Fibroblast of the conjunctiva (primary cell): Measurements from ENCODE around the gene DNAI1.
A peak's percentile ranks its signal among the peaks of the same experiment; 100 is the strongest.
"Not testable (repeated sequence)": the region's sequence is repeated elsewhere in the genome, so short reads cannot be mapped to it uniquely, and the experiment has no call there.

ENCODE experiments used
- DNase-seq: peaks from one replicate; pipeline ENCODE4 v3.0.0-alpha.2; 2010; ENCODE audit warnings: low read depth

Gene DNAI1

DNA sequence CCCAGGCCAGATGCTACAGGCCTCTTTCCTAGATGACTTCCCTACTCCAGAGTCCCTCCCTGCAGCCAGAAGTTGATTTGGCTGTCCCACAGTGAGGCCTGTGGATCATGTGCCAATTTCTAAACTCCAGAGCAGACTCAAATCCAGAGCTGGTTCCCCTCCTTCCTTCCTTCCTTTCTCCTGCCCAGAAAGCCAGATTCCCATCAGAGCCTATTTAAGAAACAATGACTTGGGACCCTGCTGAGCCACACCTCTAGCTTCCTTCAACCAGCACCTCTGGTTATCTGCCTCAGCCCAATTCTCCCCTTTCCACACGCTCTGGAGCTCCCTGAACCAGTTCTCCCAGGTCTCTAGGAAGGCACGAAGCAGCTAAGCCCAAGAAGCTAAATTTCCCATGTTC, 7.5 kb upstream of the DNAI1 start:
- no peak for DNase-seq

DNA sequence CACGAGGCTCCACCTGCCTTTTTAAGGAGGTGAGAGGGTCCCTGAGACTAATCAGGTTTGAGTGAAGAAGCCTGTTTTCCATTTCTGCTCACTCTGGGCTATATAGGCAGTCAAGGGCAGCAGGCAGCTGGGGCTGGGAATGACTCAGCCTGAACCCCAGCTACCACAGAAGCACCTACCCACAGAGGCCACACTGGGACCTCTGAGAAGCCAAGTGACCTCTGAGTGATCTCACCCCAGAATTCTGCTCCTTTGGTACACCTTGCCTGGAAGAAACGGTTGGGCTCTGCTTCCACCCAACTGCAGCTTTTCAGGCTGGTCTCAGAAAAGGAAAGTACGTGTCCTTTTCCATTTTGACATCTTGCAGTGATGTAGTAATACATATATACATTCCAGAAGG, 7.1 kb upstream of the DNAI1 start:
- no peak for DNase-seq

DNA sequence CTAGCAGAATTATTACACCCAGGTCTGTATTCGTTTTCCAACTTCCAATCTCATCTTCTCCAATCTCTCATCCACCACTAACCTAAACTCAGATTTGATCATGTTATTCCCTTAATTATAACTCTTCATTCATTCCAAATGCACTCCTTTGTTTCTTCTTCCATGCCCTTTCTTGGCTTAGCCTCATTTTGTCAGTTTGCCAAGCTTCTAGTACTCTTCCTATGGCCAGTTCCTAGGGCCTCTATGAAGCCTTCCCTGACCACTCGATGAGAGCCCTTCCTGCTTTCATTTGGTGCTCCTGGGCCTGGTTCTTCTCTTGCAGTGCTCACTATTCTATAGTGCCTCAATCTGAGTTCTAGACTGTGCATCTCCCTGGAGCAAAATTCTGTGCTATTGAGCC, 6.0 kb upstream of the DNAI1 start:
- no peak for DNase-seq

DNA sequence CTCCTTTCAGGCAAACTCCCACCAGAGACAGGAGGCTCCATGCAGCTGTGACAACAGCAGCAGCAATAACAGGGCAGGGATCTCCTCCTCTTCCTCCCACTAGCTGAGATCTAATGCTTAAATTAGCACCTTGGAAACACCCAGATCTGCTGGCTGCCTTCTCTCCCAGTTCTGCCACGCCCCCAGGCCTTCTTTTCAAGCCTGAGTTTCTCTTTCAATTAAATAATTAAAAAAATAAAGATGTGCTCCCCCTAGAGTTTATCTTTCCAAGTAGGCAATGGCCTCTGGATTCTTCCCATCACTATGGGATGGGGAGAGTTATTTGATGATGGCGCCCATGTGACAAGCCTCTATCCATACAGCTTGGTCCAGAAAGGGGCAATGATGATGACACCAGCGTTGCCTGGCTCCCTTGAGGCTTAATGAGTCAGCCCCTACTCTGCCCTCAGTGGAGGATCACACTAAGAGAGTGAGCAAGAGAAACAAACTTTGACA, 4.0 kb upstream of the DNAI1 start:
- peak; percentile 71 for DNase-seq

DNA sequence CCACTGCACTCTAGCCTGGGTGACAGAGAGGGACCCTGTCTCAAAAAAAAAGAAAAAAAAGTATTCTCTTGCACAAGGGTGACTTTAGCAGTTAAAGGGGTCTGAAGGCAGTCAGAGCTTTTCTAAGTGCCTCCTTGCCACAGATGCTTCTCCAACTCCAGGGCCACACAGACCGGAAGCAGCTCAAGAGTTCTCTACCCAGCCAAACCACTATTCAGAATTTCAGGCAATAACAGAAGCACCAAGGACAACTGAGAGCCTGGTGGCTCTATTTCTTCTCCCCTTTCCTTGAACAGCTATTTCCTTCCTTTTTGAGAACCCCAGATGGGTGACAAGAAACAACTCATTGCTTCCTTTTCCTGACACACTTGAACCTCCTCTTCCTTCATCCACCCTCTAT, 2.5 kb upstream of the DNAI1 start:
- DNase-seq, result no peak

DNA sequence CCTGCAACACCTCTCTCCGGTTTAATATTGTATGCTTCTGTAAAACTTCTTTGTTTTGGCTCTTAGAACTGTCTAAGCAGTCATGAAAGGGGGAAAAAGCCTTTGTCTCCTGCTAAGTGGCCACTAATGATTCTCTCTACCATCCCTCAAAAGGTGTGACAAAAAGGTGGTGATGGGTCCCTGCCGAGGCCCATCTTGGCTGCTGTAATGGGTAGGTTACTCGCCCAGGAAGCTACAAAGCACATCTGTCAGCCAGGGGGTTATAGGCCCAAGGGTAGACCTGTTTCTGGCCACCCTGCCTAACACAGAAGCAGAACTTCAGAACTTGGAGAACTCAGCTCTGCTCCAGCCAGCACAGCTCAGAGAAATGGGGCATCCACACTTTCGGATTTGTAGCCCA, 1.9 kb upstream of the DNAI1 start:
- no peak for DNase-seq

DNA sequence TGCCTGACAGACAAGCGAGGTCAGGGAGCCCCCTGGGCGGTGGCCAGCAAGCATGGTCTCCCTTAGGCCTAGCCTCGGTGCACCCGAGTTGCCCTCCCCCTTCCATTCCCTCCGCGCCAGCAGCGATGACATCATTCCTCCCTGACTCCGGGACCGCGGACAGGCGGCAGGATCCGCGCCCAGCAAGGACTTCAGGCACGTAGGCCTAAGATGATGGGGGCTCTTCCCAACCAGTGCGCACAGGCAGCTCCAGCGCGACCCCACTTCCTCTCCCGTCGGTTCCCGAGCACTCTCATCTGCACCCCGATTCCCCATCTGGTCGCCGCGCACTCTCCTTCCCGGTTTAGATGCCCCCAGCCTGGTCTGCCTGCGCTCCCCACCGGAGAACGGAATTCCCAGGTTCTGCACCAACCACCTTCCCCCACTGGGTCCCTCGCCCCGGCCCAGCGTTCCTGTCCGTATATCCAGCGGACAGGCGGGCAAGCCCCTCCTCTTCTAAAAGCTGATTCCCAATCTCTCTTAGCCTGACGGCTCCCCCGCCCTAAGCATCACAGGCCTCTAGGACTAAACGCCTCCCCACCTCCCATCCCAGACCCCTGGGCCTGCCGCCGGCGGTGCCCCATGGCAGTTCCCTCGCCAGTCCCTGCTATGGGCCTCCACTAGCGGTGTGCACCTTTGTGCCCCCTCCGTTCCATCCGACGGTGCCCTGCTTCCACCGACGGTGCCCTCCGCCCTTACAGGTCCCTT, 1.2 kb upstream of the DNAI1 start:
- DNase-seq, result peak; percentile 20

DNA sequence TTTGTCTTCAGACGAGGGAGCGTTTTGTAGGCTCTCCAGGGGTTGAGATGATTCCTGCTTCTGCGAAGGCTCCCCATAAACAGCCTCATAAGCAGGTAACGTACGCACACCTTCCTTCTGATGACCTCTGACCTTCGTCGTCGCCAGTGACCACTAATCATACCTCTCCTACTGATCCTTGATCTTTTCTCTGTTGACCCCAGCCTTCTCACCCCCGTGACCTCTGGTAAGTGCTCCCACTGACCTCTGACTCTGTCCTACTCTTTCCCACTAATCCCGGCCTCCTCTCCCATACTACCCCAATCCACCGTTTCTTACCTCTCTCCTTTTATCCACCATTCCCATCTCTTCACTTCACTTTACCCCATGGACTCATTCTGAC, 345 bp downstream of the DNAI1 start:
- DNase-seq, result no peak

DNA sequence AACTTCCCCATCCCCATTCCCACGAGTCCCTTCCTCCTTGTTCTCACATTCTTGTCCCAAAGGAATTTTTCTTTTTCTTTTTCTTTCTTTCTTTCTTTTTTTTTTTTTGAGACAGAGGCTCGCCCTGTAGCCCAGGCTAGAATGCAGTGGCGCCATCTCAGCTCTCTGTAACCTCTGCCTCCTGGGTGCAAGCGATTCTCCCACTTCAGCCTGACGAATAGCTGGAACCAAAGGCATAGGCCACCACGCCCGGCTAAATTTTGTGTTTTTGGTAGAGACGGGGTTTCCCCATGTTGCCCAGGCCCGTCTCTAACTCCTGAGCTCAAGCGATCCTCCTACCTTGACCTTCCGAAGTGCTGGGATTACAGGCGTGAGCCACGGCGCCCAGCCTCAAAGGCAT, 751 bp downstream of the DNAI1 start:
- DNase-seq, result no peak

DNA sequence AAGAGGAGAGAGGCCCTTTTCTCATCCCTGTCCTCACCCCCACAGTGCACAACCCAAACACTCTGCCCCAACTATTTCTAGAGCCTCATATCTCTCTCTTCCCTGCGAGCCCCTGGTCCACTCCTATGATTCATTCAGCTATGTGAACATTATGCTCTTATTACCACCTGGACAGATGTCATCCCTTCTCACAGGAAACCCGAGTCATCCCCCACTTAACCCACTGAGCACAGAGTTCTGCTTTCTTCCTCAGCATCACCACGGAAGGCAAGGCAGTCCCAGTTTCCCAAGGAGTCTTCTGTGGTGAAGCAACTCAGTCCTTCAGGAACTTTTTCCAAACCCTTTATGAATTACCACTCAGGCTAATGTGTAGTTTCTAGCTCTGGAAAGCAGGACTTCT, 1.3 kb downstream of the DNAI1 start:
- DNase-seq, result no peak

DNA sequence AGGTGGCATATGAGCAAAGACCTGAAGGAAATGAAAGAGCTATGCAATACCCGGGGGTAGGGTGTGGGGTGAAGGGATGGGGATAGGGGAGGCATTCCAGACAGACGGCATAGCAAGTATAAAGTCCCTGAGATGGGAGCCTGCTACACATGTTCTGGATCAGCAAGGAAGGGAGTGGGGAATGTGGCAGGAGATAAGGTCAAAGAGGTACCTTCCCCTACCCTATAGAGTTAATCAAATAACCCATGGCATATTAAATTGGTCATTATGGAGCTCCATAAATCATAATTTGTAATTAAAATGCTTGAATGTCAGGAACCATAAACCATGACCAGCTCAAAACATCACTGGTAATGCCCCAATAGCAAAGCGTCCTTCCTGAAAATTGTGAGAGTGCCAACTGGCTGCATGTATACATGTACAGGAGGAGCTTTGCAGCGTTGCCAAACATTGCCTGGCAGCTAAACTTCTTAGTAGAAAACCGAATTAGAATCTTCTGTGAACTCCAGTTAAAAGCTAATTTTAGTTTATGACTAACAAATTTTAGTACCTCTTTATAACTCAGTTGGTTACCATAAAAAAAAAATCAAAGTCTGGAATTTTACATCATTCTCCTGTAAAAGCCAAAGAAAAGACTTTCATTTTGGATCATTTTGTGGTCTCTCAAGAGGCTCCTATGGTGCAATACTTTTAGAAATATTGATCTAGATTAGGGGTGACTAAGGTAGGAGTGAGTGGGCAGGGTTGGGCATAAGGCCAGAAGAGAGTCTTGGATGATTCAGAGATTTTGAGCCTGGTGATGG, 4.7 kb downstream of the DNAI1 start:
- DNase-seq, result peak; percentile 26

DNA sequence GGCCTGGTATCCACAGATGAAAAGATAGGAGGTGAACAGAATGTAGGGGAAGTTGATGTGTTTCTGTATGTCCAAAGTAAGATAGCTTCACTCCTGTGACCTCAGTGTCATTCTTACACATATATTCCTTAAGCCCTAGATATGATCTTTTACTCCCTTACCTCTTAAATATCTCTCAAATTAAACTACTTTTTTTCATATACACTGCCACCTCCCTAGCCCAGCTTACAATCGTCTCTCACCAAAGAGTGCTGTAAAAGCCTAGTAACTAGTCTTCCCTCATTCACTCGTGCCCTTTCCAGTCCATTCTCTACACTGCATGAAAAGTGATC, 5.3 kb downstream of the DNAI1 start:
- DNase-seq, result no peak

DNA sequence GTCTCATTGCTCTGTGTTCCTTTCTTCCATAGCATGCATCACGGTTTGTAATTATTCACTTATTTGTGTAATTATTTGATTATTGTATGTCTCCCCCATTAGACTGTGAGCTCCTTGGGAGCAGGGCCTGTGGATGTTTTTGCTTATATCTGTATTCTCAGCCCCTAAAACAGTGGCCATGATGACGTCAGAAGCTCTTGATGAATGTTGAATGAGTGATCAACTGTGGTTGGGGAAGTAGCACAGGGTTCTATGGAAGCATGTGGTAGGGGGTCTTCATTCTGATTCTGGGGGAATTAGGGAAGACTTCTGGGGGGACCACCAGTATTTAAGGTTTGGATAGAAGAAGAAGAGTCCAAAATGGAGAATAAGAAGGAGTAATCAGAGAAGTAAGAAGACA, 6.0 kb downstream of the DNAI1 start:
- DNase-seq, result no peak

DNA sequence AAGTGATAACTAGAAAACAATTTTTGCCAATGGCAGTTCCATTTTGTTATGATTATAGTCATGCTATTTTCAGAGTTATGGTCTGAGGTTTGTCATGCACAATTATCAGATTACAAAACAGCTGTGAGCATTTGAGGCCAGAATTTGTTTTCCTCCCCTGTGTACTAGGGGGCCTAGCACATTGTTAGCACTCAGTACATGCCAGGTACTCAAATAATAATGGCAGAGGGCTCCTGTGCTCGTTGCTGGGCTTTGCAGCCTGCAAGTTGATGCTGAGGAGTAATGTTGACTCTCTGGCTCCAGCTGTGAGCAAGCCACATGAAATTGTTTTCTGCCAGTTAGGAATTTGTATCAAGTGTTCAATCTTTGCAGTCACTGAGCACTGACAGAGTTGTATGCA, 6.9 kb downstream of the DNAI1 start:
- DNase-seq, result no peak

DNA sequence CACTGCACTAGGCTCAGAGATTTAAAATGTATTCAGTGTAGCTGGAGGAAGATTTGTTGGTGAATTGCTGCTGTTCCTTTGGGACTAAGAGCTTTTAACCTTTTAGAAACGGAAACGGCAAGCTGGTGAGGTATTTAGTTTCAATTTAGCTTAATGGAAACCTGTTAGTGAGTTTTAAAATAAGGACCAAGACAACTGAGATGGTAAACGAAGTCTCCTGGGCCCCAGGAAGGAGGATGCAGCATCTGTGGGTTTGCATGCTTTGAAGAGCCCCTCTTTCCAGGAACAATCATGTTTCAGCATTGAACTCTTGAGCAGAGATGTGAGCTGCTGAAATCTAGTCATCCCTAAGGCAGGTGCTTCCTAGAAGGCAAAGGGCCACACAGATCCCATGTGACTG, 16.5 kb downstream of the DNAI1 start:
- DNase-seq, result no peak

DNA sequence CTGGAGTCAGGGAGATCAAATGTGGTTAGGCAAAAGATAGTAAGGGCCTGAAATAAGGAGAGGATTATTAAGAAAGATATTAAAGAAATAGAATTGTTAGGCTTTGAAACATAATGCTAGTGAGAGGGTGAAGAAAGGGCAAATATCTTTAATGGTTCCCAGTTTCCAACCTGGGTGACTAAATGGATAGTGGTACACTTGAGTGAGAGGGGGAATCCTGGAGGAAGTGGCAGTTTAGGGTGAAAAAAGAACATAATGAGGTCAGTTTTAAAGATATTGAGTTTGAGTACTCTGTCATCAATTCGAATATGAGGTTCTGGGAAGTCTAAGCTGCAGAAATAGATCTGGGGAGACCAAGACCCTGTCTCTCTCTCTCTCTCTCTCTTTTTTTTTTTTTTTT, 18.9 kb downstream of the DNAI1 start:
- no peak for DNase-seq

DNA sequence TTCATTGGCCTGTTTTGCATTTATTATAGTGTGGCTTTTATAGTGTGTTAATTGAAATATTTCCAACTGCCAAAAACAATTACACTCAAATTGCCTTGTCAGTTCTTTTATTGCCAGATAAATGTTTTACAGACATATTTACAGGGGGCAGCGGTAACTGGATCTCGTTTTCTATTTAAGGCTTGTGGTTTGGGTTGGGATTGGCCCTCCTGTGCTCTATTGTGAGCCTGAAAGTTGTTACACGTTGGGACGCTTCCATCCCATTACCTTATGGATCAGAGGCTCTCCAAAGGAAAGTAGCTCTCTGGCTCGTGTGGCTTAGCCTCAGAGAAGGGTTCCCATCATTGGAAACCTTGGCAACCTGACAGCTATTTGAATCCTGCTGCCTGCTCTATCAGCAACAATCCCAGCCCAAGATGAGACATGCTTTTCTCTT, 20.8 kb downstream of the DNAI1 start:
- no peak for DNase-seq

DNA sequence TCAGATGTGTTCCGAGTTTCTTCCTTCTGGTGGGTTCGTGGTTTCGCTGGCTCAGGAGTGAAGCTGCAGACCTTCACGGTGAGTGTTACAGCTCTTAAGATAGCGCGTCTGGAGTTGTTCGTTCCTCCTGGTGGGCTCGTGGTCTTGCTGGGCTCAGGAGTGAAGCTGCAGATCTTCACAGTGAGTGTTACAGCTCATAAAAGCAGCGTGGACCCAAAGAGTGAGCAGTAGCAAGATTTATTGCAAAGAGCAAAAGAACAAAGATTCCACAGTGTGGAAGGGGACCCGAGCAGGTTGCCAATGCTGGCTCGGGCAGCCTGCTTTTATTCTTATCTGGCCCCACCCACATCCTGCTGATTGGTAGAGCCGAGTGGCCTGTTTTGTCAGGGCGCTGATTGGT, 23.0 kb downstream of the DNAI1 start:
- not testable (repeated sequence) for DNase-seq

DNA sequence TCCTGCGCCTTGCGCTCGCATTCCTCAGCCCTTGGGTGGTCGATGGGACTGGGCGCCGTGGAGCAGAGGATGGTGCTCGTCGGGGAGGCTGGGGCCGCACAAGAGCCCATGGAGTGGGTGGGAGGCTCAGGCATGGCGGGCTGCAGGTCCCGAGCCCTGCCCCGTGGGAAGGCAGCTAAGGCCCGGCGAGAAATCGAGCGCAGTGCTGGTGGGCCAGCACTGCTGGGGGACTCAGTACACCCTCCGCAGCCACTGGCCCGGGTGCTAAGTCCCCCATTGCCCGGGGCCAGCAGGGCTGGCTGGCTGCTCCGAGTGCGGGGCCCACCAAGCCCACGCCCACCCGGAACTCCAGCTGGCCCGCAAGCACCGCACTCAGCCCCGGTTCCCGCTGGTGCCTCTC, 24.1 kb downstream of the DNAI1 start:
- DNase-seq, result not testable (repeated sequence)

DNA sequence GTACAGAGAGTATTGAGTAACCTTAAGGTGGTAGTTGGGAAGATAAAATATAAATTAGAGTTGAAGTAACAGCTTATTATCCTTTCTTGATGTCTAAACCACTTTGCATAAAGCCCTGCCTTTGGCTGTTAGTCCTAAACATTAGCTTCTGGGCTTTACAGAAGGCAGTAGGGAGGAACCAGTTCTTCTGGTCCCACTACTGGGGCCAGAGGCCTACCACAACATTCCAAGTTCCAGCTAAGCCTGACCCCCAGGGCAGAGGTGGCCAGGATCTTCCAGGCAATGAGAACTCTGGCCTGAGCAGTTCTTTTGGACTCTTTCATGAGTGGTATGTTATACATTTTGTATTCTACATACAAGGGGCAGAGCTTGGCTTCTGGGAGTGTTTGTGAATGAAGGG, 26.1 kb downstream of the DNAI1 start:
- no peak for DNase-seq

DNA sequence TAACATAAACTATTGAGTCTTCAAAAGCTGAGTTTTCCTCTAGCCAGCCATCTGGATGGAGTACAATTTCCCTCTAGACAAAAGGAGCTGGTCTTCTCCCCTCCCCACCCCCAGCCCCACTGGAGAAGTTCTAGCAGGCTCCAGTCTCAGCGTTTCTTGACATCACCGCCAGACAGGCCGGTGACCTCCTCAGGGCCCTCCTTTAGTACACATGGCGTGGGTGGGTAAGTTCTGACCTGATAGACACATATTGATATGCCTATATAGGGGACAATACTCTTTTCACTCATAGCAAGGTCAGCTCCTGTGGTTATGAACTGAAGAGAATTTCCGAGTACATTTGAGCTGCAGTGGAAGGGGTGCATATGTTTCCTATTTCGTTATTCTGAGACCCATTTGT, 27.2 kb downstream of the DNAI1 start:
- DNase-seq, result no peak

DNA sequence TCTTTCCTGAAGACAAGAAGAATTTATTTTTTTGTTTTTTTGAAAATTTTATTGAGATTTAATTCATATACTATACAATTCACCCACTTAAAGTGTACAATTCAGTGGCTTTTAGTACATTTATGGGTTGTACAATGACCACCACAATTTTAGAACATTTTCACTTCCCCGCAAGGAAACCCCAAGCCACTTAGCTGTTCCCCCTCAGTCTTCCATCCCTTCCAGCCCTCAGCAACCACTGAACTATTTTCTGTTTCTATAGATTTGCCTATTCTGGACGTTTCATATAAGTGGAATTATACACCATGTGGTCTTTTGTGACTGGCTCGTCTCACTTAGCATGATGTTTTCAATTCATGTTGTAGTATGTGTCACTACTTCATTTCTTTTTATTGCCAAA, 28.0 kb downstream of the DNAI1 start:
- DNase-seq, result no peak

DNA sequence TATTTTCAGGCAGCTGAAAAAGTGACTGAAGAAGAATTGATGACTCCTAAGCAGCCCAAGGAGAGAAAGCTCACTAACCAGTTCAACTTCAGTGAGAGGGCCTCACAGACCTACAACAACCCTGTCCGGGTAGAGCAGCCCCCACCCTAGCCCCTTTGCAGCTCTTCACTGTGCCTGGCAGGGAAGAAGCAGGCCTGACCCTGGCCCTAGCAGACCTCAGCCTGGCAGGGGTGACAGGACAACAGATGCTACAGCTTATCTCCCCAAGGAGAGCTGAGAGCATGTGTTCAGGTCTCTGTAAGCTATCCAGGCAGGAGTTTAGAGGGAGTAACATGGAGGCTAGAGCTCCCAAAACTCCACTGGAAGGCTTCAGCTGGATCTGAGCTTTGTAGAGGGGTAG, 31.8 kb downstream of the DNAI1 start:
- DNase-seq, result no peak

DNA sequence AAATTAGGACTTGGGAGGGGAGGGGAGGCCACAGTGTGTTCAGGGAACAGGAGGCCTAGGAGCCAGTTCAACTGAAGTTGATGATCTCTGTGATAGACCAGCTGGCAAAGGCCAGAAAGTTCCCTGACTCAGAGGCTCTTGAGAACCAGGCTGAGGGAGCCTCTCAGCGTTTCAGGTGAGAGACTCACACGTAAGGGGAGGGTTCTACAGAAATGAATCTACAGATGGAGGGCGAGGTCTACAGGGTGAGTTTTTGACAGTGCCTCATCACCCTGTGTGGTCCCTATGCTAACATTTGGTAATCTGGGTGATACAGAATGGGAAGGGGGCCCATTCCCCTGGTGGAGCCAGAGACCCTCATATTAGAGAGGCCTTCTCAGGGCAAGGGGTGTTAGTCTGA, 32.2 kb downstream of the DNAI1 start:
- no peak for DNase-seq
